ENCODE data around the gene PLA2G6.

- TF ChIP-seq CTCF (conservative IDR thresholded peaks at IDR 0.05), result no peak
- TF ChIP-seq EZH2 (IDR thresholded peaks at IDR 0.05; ENCODE audit: low read depth), result no peak
Observed at GRCh38 chr22:38172832-38173640, 8.6 kb downstream of the PLA2G6 start.
